Astrocyte (in vitro differentiated cells and primary cell): ENCODE results near the gene CNNM2.

Experiments used
- CTCF ChIP-seq: IDR thresholded peaks from 2 replicates; pipeline ENCODE4 v1.5.1; 2011; ENCODE audit warnings: low read depth, mild to moderate bottlenecking, inconsistent platforms, low read length, moderate library complexity; ENCODE audit not compliant: insufficient read depth
- EZH2 ChIP-seq: IDR thresholded peaks from 2 replicates; pipeline ENCODE4 v1.6.1; 2012; ENCODE audit warnings: mild to moderate bottlenecking, low read length, inconsistent platforms; ENCODE audit not compliant: insufficient read depth

GRCh38 chr10:103038570-103038969, 120.5 kb downstream of the CNNM2 start:
- TF ChIP-seq CTCF, result no peak
- no peak for TF ChIP-seq EZH2
